Activated CD4-positive, CD25-positive, alpha-beta regulatory T cell (primary cell): ENCODE data around the gene ANKRD63.
A peak's percentile ranks its signal among the peaks of the same experiment; 100 is the strongest.

ENCODE experiments used
- DNase-seq, 4 experiments: peaks; one replicate each; lab custom pipeline; 2025; lab: John Stamatoyannopoulos, UW

The ANKRD63 gene

GRCh38 chr15:40313531-40314398 is 30.9 kb upstream of the ANKRD63 start:
- DNase-seq: no peak

DNA sequence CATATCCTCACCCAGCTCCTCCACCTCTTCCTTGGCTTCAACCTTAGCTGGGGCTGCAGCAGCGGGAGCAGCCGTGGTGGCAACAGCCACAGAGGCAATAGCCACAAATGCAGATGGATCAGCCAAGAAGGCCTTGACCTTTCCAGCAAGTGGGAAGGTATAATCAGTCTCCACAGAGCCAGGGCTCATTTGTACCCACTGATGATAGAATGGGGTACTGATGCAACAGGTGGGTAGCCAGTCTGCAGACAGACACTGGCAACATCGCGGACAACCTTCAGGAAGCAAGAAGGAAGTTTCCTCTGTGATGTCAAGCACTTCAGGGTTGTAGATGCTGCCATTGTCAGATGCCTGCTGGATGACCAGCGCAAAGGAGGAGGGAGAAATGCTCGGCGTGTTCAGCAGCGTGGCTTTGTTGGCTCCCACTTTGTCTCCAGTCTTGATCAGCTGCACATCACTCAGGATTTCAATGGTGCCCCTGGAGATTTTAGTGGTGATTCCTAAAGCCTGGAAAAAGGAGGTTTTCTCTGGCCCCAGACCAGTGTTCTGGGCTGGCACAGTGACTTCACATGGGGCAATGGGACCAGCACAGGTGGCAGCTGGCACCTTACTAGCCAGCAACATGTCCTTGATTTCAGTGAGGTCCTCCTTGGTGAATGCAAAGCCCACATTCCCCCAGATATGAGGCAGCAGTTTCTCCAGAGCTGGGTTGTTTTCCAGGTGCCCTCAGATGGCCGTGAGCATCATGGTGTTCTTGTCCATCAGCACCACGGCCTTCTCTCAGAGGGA is 29.7 kb upstream of the ANKRD63 start:
- DNase-seq: no peak

- DNase-seq: no peak
These were observed 28.1 kb upstream of the ANKRD63 start for GRCh38 chr15:40310993-40311392.

GRCh38 chr15:40310001-40310959 is 27.4 kb upstream of the ANKRD63 start:
- DNase-seq: peak in 3 of 4 experiments; percentile 14 to 37 (median 25)

DNA sequence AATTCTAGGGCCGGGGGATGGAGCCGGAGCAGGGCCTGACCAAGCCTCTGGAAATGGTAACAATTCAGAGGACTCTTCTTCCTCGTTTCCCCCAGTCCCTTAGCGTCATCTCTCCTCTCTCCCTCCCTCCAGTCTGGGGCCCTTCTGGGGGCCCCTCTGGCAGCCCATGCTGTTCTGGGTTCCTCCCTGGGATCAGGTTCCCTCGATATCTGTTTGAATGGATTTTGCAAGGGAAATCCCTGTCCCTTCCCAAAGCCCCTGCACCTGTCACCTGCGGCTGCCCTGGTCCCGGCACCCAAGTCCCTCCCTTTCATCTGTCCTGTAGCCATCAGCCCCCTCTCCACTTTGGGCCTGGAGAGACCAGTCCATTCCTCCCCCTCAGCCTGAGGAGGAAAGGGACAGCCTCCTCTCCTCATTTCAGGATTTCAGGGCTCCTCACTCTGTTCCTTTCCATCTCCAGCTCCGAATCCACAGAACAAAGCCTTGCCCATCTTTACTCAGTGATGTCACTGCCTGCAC is 26.5 kb upstream of the ANKRD63 start:
- DNase-seq: no peak

GRCh38 chr15:40307421-40308211 is 24.8 kb upstream of the ANKRD63 start, which contains the start of gene PLCB2:
Gene PLCB2, minus strand, starts transcription at chr15:40307935. Its CDS starts 263 bp downstream, at chr15:40307672.
- DNase-seq: peak; percentile 20 to 65 (median 44)

DNA sequence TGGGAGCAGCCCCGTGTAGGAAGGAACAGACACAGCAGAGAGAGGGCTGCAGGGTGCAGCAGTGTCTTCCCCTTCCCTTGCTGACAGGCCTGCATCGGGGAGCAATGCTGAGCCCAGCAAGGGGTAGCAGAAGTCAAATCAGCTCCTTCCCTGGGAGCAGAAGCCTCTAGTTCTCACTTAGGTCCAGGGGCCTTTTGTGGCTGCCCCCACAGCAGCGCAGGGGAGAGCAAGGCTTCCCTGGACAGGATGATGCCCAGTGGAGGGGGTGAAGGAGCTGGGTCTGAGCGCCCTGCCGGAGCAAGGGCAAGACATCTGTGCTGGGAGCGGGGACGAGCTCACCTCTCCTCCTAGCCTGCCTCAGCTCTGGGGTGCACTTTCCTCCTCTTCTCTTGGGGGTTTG is 24.0 kb upstream of the ANKRD63 start:
- no peak for DNase-seq

GRCh38 chr15:40306371-40306770 is 23.5 kb upstream of the ANKRD63 start:
- DNase-seq: no peak

DNA sequence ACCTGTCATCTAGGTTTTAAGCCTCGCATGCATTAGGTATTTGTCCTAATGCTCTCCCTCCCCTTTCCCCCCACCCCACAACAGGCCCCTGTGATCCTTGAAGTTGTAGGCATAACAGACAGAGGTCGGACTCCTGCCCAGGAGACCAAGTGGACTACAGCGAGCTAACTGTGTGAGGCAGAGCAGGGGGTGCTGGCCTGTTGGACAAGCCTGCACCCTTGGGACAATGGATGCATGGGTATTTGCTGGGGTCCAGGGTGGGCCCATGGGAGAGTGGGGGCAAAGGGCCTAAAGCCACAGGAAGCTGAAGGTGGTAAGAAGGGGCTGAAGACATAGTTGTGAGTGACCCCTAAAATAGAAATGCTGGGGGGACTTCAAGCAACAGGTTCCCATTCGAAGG is 22.4 kb upstream of the ANKRD63 start:
- DNase-seq: no peak

GRCh38 chr15:40303576-40303975 is 20.7 kb upstream of the ANKRD63 start:
- no peak for DNase-seq

GRCh38 chr15:40302981-40303380 is 20.1 kb upstream of the ANKRD63 start:
- no peak for DNase-seq

- DNase-seq: no peak
These were observed 19.5 kb upstream of the ANKRD63 start for GRCh38 chr15:40302288-40302886.

DNA sequence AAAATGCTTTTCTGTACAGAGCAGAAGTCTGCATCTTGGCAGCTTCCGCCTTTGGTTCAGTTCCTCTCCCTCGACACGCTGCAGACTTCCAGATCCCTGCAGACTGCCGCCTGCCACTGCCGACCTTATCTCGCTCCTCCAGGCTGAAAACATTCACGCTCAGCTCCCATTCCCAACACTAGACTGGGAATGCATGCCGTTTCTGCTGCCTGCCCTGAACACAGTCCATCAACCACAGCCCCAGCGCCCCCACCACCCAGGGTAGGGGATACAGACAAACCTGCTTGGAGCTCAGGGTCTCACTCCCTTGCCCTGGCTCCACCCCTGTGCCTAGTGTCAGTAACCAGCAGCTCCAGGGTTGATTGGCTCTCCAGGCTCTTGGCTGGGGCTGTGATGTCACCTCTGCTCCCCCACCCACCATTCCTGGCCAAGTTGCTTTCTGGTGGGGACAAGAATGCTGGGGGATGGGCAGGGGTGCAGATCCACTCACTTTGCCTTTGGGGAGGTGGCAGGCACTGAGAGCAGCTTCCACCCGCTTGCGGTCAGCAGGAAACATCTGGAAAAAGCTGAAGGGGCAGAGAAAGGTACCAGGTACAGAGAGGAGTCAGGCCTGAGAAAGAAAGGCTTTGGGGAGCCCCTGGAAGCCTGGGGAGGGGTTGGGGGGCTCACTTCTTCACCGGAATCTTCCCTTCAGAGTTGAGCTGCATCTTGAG is 18.8 kb upstream of the ANKRD63 start:
- DNase-seq: no peak

DNA sequence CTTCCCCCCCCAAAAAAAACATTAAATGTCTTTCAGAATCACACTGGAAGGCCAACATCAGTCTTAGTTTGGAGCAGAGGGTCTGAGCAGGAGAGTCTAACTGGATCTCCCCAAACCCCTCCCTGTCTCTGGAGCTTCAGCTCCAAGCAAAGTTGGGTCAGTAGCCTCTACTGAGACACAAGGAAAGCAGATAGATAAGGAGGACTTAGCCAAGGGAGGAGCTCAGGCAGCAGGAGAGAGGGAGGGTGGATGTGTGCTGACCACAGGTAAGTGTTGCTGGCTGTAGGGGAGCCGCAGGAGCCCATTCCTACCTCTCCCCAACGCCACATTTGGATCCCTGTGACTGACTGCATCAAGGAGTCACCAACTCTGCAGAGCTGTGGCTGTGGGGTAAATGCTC is 17.9 kb upstream of the ANKRD63 start:
- no peak for DNase-seq

DNA sequence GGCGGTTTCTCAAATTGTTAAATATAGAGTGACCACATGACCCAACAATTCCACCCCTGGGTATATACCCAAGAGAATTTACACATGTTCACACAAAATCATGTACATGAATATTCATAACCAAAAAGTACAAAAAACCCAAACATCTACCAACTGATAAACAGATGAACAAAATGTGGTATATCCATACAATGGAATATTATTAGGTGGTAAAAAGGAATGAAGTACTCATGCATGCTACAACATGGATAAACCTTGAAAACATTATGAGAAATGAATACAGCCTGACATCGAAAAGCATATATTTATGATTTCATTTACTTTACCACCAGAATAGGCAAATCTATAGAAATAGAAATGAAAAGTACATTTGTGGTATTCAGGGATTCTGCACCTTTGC is 17.5 kb upstream of the ANKRD63 start:
- no peak for DNase-seq

DNA sequence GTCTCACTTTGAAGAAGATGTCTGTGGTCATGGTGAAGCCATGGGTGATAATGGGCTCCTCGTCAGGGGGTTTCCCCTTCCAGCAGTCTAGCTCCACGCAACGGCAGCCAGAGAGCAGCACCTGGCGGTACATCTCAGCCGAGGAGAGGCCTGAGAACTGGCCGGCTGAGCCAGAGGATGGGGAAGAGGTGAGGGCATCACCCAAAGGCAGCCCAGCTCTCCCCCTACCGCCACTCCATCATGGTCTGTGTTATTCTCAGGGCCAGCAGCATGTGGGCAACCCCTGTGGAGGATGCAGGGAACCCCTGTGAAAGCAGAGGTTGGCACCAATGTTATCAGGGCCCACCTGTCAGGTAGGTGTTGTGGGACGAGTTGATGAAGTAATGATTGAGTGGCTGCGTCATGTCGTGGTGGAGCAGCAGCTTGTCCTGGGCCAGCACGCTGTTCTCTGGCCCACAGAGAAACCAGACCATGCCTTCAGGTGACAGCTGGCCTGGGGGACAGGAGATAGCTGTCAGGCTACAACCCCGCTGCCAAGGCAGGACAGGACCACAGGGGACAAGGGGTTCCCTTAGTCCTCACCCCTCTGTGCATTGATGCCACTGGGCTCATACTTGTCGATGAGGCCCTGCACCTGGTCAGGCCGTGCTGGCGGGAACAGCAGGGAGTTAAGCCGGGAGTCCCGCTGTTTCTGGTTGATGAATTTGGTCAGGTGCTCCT is 15.5 kb upstream of the ANKRD63 start:
- no peak for DNase-seq

GRCh38 chr15:40297356-40297755 is 14.5 kb upstream of the ANKRD63 start:
- DNase-seq: no peak

GRCh38 chr15:40296561-40297230 is 13.8 kb upstream of the ANKRD63 start:
- DNase-seq: no peak
